BJ (cell line): Measurements from ENCODE around the gene RBMX2. TPM values are rescaled to one million over a fixed set of nuclear protein-coding genes. Genes with fewer than 3 reads are reported as not detected.

Experiments used
- CTCF ChIA-PET: fragments of 350-600 bp; formaldehyde crosslinking; extraction: SDS; loops from one replicate; lab custom pipeline; 2021; ENCODE audit warnings: antibody characterized with exemption, inconsistent platforms; lab: Yijun Ruan, JAX
- POLR2A ChIA-PET: fragments of 300-600 bp; sonication (Branson Sonifier 250); formaldehyde crosslinking; extraction: SDS; loops from one replicate; lab custom pipeline; 2021; ENCODE audit warnings: antibody characterized with exemption; lab: Charles Lee
- DNase-seq: peaks from one replicate; pipeline ENCODE4 v3.0.0-alpha.2; 2011; ENCODE audit warnings: low read depth
- H3K27me3 ChIP-seq: 2 replicates; pipeline ENCODE4 v1.6.0; 2011; ENCODE audit warnings: low read length; ENCODE audit not compliant: control insufficient read depth, insufficient read depth
- H3K36me3 ChIP-seq: 2 replicates; pipeline ENCODE4 v1.5.1; 2011; ENCODE audit warnings: low read length; ENCODE audit not compliant: control insufficient read depth, insufficient read depth
- H3K4me3 ChIP-seq: 2 replicates; pipeline ENCODE4 v1.5.1; 2011; ENCODE audit warnings: low read depth, mild to moderate bottlenecking, control low read depth, low read length
- CTCF ChIP-seq: IDR thresholded peaks from 2 replicates; pipeline ENCODE4 v1.5.1; 2011; ENCODE audit warnings: low read depth, mild to moderate bottlenecking, control low read depth, inconsistent platforms, low read length, moderate library complexity; ENCODE audit not compliant: insufficient read depth
- polyA plus RNA-seq: library from polyadenylated mRNA; depleted of rRNA; stranded (reverse); fragments of >200 nt; gene quantifications from 2 replicates; pipeline ENCODE4 v1.2.3, GENCODE V29; 2011

The RBMX2 gene
- polyA plus RNA-seq, 1 experiment: 12.6 TPM

DNA sequence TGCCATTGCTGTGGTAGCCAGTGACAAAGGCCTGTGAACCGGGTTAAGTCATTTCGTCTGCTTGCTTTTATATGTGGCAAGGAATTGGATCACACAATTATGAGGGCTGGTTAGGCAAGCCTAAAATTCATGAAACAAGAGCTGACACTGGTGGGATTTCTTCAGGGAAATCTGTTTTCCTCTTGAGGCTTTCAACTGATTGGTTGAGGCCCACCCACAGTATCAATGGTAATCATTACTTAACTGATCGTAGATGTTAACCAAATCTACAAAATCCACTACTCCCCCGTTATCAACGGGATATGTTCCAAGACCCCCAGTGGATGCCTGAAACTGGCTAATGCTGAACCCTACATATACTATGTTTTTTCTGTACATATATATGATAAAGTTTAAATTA lies 13.0 kb downstream of the RBMX2 start:
- peaks cover 3% of the 10 kb centered on the region for H3K36me3 ChIP-seq
- no peaks in the 10 kb centered on the region for H3K27me3 ChIP-seq
- H3K4me3 ChIP-seq: no peak overlapping the region
- ChIA-PET POLR2A (no interaction called here), CTCF (no interaction called here)
- no peak for TF ChIP-seq CTCF
- no peak for DNase-seq

- no peaks in the 10 kb centered on the region for H3K27me3 ChIP-seq
- TF ChIP-seq CTCF: no peak
- DNase-seq: no peak
- POLR2A ChIA-PET: no interaction called here
- peaks cover 3% of the 10 kb centered on the region for H3K36me3 ChIP-seq
- CTCF ChIA-PET: no interaction called here
- H3K4me3 ChIP-seq: no peak overlapping the region
Measured at GRCh38 chrX:130415201-130415600, 13.4 kb downstream of the RBMX2 start.

DNA sequence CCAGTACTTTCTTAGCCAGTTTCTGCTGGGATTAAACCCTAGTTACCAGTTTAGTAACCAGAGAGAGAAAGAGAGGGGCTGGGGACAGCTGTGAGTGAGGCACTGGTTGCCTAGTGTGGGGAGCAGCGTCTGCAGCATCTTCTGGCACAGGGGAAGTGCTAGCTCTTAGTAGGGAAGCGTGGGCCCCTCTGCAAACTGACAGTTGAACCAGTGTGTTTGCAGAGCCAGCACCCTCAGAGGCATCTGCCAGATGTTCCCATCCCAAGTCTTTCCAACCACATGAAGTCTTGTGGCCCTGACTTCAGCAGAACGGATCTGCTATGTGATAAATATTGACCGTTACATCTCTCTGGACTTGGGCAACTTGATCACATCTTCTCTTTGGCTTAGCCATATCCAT lies 15.0 kb downstream of the RBMX2 start:
- CTCF ChIA-PET: no interaction called here

GRCh38 chrX:130418066-130418465 lies 16.3 kb downstream of the RBMX2 start:
- H3K36me3 ChIP-seq: peaks cover 1% of the 10 kb centered on the region; the same call in 1 of the 2 replicates
- no peaks in the 10 kb centered on the region for H3K27me3 ChIP-seq
- H3K4me3 ChIP-seq: no peak overlapping the region
- POLR2A ChIA-PET: no interaction called here
- CTCF ChIA-PET: interaction anchor here (0.6 to 1.1 kb wide), 2 partner anchors 12 to 23 kb away, joined by 3 to 7 read pairs; no protein-coding TSS in a partner anchor
- no peak for TF ChIP-seq CTCF
- no peak for DNase-seq

More for the DNA sequence above, 15.0 kb downstream of the RBMX2 start:
- no peak for TF ChIP-seq CTCF
- POLR2A ChIA-PET: no interaction called here
- H3K27me3 ChIP-seq: no peaks in the 10 kb centered on the region
- no peak overlapping the region for H3K4me3 ChIP-seq
- no peak for DNase-seq
- H3K36me3 ChIP-seq: peaks cover 1% of the 10 kb centered on the region

- no peak for TF ChIP-seq CTCF
- DNase-seq: no peak
- no peak overlapping the region for H3K4me3 ChIP-seq
- ChIA-PET CTCF (interaction anchor here (1.1 kb wide), 1 partner anchor 12 kb away, joined by 7 read pairs; no protein-coding TSS in a partner anchor), POLR2A (no interaction called here)
- H3K36me3 ChIP-seq: peaks cover 1% of the 10 kb centered on the region; the same call in 1 of the 2 replicates
- no peaks in the 10 kb centered on the region for H3K27me3 ChIP-seq
Measured at GRCh38 chrX:130418740-130419139, 17.0 kb downstream of the RBMX2 start.
